ENCODE measurements around the gene CLEC7A. TPM values are rescaled to one million over a fixed set of nuclear protein-coding genes. Genes with fewer than 3 reads are reported as not detected.

Gene CLEC7A
- total RNA-seq, 1 experiment from 2014 or later: not detected

- DNase-seq: no peak
- no peak overlapping the region for H4K5ac ChIP-seq (ENCODE audit: insufficient read length, low read depth, low read length)
- no peak overlapping the region for H2BK5ac ChIP-seq (ENCODE audit: insufficient read length, low read length)
- H3K27ac ChIP-seq (ENCODE audit: insufficient read length, low read depth, low read length): no peak overlapping the region
- no peak overlapping the region for H2BK15ac ChIP-seq (ENCODE audit: low read depth, low read length)
- H3K23ac ChIP-seq (ENCODE audit: insufficient read length, low read depth, low read length): no peak overlapping the region
- no peak overlapping the region for H2AK5ac ChIP-seq (ENCODE audit: insufficient read length, low read length)
- no peaks in the 10 kb centered on the region for H3K79me1 ChIP-seq (ENCODE audit: insufficient read depth, low read depth, low read length, poor library complexity, severe bottlenecking)
- H3K14ac ChIP-seq (ENCODE audit: insufficient read depth, low read length): no peak overlapping the region
- peaks cover 0 to 2% of the 10 kb centered on the region in 2 experiments; a peak in 1 of 5 replicates for H3K9me3 Mint-ChIP-seq
- no peaks in the 10 kb centered on the region for H3K9me3 ChIP-seq (ENCODE audit: control insufficient read depth, low read depth, low read length)
- no peaks in the 10 kb centered on the region; the same call in 1 of the 2 replicates for H3K27me3 Mint-ChIP-seq (ENCODE audit: low read depth)
- H3T11ph ChIP-seq (ENCODE audit: low read length): no peak overlapping the region
- H3K27ac Mint-ChIP-seq: no peak overlapping the region; a peak in 2 of 7 replicates
- H2AFZ ChIP-seq (ENCODE audit: low read length): no peak overlapping the region
- no peak overlapping the region for H2BK20ac ChIP-seq (ENCODE audit: low read depth, low read length, poor library complexity, severe bottlenecking)
- no peak overlapping the region for H2BK12ac ChIP-seq (ENCODE audit: insufficient read length, low read depth, low read length)
- no peak overlapping the region for H3K9ac ChIP-seq (ENCODE audit: extremely low read depth, insufficient read length, low read length)
- WGBS (ENCODE audit: extremely low coverage, insufficient read length, low lambda C conversion rate): no CpG with 5 or more reads among the region's 13 CpGs
- H3K36me3 Mint-ChIP-seq (ENCODE audit: insufficient read depth in 1 of 3, low read depth in 3 of 3): no peaks in the 10 kb centered on the region; a peak in 1 of 7 replicates
- TF ChIP-seq, protein P1, sequence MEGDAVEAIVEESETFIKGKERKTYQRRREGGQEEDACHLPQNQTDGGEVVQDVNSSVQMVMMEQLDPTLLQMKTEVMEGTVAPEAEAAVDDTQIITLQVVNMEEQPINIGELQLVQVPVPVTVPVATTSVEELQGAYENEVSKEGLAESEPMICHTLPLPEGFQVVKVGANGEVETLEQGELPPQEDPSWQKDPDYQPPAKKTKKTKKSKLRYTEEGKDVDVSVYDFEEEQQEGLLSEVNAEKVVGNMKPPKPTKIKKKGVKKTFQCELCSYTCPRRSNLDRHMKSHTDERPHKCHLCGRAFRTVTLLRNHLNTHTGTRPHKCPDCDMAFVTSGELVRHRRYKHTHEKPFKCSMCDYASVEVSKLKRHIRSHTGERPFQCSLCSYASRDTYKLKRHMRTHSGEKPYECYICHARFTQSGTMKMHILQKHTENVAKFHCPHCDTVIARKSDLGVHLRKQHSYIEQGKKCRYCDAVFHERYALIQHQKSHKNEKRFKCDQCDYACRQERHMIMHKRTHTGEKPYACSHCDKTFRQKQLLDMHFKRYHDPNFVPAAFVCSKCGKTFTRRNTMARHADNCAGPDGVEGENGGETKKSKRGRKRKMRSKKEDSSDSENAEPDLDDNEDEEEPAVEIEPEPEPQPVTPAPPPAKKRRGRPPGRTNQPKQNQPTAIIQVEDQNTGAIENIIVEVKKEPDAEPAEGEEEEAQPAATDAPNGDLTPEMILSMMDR (conservative IDR thresholded peaks at IDR 0.05): no peak
- no peaks in the 10 kb centered on the region for H3K79me2 ChIP-seq (ENCODE audit: insufficient read depth, low read length)
- H3K23me2 ChIP-seq (ENCODE audit: insufficient read length, low read depth, low read length, poor library complexity, severe bottlenecking): no peaks in the 10 kb centered on the region
- no peak overlapping the region for H3K18ac ChIP-seq (ENCODE audit: insufficient read length, low read depth, low read length)
- H3K4me1 ChIP-seq (ENCODE audit: insufficient read depth, low read length): peaks cover 4% of the 10 kb centered on the region
- H3K4me2 ChIP-seq (ENCODE audit: insufficient read depth, insufficient read length, low read length): no peak overlapping the region
- H2BK120ac ChIP-seq (ENCODE audit: low read depth, low read length, poor library complexity, severe bottlenecking): no peak overlapping the region
- no peaks in the 10 kb centered on the region for H4K20me1 ChIP-seq (ENCODE audit: control insufficient read depth, insufficient read depth, insufficient read length)
- H3K27me3 ChIP-seq (ENCODE audit: insufficient read depth, low read length): no peaks in the 10 kb centered on the region
- no peak overlapping the region for H3K56ac ChIP-seq (ENCODE audit: insufficient read length, low read depth, low read length)
- H4K8ac ChIP-seq (replicated peaks; ENCODE audit: insufficient read length, low read depth, low read length): no peak overlapping the region
- no peak overlapping the region for H3K4me3 Mint-ChIP-seq
- H3K4ac ChIP-seq (ENCODE audit: low read depth, low read length): no peak overlapping the region
- no peak overlapping the region for H4K91ac ChIP-seq (ENCODE audit: insufficient read length, low read depth, low read length)
- peaks cover 23 to 30% of the 10 kb centered on the region in 2 experiments for H3K4me1 Mint-ChIP-seq
Measured at GRCh38 chr12:10136637-10137205, 6.7 kb upstream of the CLEC7A start.
